Measurements from ENCODE around the gene REG1A.

DNA sequence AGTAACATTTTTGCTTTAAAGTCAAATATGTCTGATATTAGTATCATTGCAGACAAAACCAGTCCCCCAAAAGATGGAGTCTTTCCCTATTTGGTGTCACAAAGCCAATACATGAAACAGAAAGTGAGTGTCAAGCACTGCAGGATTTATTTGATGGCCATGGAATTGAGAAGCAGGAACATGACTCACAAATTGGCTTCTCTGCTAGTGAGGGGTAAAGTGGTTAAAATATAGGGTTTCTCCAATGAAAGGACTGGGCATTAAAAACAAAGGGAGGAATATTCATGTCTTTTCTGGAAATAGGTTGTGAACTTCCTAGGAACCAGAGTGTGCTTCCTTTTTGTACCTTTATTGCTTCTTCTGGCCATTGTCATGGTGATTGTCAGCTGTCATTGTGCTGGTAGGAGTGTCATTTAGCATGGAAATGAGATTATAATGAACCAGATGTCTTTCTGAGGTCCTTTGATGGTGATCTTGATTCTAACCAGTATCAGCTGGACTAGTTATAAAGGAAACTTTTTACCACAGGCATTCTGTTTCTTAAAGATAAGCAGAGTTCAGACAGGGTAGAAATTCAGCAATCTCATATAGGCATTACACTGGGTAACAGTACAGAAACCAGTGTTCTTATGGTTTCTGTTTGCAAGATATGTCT, 36.6 kb upstream of the REG1A start:
- TF ChIP-seq YY1 (IDR thresholded peaks at IDR 0.05; ENCODE audit: insufficient read depth, insufficient read length) (no peak), ZNF274 (IDR thresholded peaks at IDR 0.05; ENCODE audit: low read depth, low read length) (no peak), SUZ12 (IDR thresholded peaks at IDR 0.05; ENCODE audit: extremely low read depth, insufficient read depth, insufficient read length) (no peak)
